WI38 (cell line): ENCODE data around the gene S100A2.

ENCODE experiments used
- H3K4me3 ChIP-seq: 2 replicates; pipeline ENCODE4 v1.5.1; 2011; ENCODE audit warnings: low read depth, mild to moderate bottlenecking, control low read depth, low read length
- TF ChIP-seq, protein P1 (sequence below): IDR thresholded peaks from 2 replicates; pipeline ENCODE4 v1.5.1; 2012; ENCODE audit warnings: low read depth, mild to moderate bottlenecking, control low read depth, low read length

S100A2 gene

DNA sequence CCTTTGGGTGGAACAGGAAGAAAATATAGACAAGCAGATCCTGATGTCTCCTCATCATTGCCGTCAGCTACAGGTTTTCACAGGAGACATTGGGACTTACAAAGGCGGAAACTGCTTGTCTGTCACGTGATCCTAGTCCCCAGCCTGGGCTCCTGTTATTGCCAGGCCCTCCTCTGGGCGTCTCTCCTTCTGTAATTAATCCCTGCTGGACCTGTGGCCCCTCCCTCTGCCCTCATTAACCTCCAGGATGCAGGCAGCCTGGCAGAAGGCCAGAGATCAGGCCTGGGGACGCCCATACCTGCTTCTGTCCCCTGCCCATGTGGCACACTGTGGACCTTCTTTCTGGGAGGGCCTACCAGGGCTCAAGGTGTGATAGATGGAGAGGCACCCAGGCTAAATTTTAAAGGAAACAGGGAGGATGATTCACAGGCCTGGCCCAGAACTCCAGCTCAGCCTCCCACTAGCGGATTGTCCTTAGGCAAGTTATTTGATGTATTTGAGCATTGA lies 27.3 kb downstream of the S100A2 start:
- TF ChIP-seq, protein P1, sequence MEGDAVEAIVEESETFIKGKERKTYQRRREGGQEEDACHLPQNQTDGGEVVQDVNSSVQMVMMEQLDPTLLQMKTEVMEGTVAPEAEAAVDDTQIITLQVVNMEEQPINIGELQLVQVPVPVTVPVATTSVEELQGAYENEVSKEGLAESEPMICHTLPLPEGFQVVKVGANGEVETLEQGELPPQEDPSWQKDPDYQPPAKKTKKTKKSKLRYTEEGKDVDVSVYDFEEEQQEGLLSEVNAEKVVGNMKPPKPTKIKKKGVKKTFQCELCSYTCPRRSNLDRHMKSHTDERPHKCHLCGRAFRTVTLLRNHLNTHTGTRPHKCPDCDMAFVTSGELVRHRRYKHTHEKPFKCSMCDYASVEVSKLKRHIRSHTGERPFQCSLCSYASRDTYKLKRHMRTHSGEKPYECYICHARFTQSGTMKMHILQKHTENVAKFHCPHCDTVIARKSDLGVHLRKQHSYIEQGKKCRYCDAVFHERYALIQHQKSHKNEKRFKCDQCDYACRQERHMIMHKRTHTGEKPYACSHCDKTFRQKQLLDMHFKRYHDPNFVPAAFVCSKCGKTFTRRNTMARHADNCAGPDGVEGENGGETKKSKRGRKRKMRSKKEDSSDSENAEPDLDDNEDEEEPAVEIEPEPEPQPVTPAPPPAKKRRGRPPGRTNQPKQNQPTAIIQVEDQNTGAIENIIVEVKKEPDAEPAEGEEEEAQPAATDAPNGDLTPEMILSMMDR = no peak
- no peak overlapping the region for H3K4me3 ChIP-seq

DNA sequence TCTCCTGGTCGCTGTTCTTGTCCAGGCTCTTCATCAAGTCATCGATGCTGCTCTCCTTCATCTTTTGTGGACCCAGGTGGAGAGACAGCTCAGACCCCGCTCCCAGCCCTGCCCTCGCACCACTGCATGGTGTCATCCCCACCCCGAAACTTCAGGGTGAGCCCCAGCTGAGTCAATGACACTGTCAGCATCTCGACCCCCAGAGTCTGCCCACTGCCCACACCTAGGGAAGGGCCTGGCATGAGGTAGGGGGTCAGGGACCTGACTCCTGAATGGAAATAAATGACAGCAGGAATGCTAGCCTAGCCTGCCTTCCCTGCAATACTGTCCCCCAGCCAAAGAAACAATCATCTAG lies 28.3 kb downstream of the S100A2 start:
- no peak overlapping the region for H3K4me3 ChIP-seq
- TF ChIP-seq, protein P1 = no peak

DNA sequence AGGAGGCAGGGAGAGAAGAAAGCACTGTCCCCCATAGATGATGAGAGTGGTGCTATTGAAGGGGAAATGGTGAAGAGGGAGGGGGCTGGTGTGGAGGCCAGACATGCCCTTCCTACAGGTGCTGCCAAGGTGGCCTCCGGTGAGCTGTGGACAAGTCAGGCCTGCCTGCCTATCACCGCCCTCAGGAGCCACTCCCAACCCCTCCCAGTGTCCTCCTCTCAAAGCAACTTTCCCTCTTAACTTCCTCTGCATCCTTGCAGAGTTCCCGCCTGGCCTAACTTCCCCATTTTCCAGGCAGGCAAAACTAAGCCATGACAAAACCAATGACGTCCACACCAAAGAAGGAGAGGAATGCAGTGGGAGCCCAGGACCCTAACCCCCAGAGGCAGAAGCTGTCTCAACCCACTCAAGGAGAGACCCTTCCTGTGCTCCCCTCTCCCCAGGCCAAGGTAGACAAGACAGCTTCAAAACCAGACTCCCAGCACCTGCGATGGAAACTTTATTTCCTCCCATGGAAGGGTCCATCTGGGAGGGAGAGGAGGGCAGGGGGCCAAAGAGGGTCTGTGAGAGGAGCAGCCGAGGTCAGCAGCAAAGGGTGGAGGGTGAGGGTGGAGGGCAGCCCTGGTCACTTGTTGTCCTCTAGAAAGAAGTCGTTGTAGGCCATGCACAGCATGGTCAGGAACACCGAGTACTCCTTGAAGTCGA lies 28.8 kb downstream of the S100A2 start:
- H3K4me3 ChIP-seq = peak overlapping the region; percentile 99
- TF ChIP-seq, protein P1 = no peak

DNA sequence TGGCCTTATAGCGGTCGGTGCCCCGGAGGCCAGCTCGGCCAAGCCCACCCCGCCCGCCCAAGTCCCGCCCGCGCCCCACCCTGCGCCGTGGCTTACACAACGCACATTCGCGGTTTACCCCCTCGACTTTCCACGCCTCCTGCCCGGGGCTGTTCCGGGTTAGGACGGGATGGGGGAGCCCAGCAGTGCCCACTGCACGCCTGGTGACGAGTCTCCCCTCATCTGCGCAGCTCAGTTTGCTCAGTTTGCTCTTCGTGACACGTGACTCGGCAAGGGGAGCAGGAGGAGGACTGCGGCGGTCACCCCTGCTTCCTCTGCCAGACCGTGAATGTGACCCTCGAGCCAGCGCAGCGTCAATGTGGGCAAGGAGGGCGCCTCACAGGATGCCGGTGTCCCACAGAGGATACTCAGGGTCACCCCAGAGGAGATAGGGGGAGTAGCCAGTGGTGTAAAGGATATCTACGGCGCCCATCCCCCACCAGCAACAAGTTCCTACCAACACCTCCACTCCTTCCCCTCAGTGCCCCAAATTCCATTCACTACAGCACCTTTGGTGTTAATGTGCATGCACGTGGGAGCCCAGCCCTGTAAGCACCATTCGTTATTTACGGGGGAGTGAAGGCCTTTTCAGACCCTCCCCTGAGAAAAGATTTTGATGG lies 29.5 kb downstream of the S100A2 start:
- peak overlapping the region; percentile 99 for H3K4me3 ChIP-seq
- TF ChIP-seq, protein P1 = no peak

DNA sequence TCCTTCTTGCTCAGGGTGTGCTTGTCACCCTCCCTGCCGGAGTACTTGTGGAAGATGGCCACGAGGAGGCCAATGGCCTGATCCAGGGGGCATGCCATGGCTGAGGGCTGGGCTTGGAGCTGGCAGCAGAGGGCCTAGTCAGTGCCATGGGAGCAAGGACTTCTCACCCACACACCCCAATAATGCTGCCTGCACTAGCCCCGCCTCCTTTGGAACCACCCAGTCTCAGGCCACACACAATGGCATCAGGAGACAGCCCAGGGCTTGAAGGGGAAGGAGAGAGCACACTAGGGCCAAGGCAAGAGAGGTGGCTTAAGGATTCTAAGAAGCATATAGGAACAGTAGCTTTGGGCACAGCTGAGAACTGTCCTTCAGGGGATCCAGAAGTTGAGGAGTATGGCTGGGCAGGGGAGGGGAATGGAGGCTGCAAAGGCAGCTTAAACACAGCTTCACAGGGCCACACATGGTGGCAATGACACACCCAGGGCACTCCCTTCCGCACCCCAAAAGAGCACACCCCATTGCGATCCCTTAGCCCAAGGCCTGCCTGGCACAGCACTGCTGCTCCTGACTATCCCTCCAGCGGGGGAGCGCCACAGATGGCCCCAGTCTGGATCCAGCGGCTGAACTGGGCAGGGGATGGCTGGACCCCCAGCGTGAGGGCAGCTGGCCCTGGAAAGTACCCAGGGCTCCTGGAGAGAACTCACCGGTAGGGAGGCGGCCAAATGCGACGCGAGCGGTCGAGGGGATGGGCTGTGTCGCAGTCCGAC lies 30.2 kb downstream of the S100A2 start, which contains the start of gene S100A6:
S100A6 (minus strand) TSS at position 750 of the 770 bp plus-strand sequence; CDS start at position 98, 652 bp downstream.
- H3K4me3 ChIP-seq = peak within 1 kb of the TSS; percentile 99
- TF ChIP-seq, protein P1 = no peak

DNA sequence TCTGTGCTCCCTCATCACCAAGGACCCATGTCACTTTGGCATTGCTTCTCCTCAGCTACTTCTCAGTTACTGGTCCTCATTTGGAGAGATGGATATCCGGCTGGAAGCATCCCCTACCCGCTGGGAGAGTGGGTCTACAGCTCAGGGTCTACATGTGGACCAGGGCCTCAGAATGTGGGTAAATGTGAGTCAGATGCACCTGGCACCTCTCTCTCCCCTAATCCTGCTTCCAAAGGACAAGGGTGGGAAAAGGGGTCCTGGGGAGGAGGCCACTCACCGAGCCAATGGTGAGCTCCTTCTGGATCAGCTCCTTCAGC lies 30.8 kb downstream of the S100A2 start:
- peak overlapping the region; percentile 99 for H3K4me3 ChIP-seq

More for the DNA sequence above, 30.8 kb downstream of the S100A2 start:
- TF ChIP-seq, protein P1 = no peak
